Transverse colon (tissue), 4 donors: ENCODE data around the gene ADK.

Source experiments
- EP300 ChIP-seq: sonication (generic); formaldehyde crosslinking; IDR thresholded peaks from one replicate; pipeline ENCODE4 v1.6.1; 2017; ENCODE audit warnings: antibody characterized with exemption, low read depth
- POLR2A ChIP-seq: fragments of 450-650 bp; IDR thresholded peaks from one replicate; pipeline ENCODE4 v1.6.1; 2016; ENCODE audit warnings: antibody characterized with exemption, mild to moderate bottlenecking, moderate library complexity
- POLR2AphosphoS5 ChIP-seq, 3 donors: sonication (generic); formaldehyde crosslinking; IDR thresholded peaks; one replicate each; pipeline ENCODE4 v1.6.1; 2016; ENCODE audit warnings: antibody characterized with exemption in 3 of 3
- TF ChIP-seq, protein P1 (sequence below), 5 experiments: fragments of 200-600 bp in 3 of 5; fragments of 450-650 bp in 2 of 5; sonication (generic) in 3 of 5; IDR thresholded peaks; 1 replicate in 2 of 5; 2 replicates in 3 of 5; pipeline ENCODE4 v1.5.1; 2016 to 2017; ENCODE audit warnings: antibody characterized with exemption in 5 of 5, inconsistent platforms in 3 of 5, mild to moderate bottlenecking in 2 of 5, moderate library complexity in 1 of 5

DNA sequence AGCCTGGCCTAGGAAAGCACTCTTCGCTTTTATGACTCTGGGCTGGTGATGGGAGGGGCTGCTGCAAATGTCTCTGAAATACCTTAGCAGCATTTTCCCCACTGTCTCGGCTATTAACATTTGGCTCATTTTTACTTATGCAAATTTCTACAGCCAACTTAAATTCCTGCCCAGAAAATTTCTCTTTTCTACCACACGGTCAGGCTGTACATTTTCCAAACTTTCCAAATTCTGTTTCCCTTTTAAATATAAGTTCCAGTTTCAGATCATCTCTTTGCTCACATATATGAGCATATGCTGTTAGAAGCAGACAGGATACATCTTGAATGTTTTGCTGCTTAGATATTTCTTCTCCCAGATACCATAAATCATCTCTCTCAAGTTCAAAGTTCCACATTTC, 332.3 kb downstream of the ADK start:
- TF ChIP-seq, protein P1, sequence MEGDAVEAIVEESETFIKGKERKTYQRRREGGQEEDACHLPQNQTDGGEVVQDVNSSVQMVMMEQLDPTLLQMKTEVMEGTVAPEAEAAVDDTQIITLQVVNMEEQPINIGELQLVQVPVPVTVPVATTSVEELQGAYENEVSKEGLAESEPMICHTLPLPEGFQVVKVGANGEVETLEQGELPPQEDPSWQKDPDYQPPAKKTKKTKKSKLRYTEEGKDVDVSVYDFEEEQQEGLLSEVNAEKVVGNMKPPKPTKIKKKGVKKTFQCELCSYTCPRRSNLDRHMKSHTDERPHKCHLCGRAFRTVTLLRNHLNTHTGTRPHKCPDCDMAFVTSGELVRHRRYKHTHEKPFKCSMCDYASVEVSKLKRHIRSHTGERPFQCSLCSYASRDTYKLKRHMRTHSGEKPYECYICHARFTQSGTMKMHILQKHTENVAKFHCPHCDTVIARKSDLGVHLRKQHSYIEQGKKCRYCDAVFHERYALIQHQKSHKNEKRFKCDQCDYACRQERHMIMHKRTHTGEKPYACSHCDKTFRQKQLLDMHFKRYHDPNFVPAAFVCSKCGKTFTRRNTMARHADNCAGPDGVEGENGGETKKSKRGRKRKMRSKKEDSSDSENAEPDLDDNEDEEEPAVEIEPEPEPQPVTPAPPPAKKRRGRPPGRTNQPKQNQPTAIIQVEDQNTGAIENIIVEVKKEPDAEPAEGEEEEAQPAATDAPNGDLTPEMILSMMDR (IDR thresholded peaks at IDR 0.05) = no peak
- TF ChIP-seq POLR2A (no peak), EP300 (no peak), POLR2AphosphoS5 (IDR thresholded peaks at IDR 0.05) (no peak)
